GM19452 (cell line): ENCODE results near the gene SGMS1.
A peak's percentile ranks its signal among the peaks of the same experiment; 100 is the strongest.
"Not testable (repeated sequence)": the region's sequence is repeated elsewhere in the genome, so short reads cannot be mapped to it uniquely, and the experiment has no call there.

Experiments
- ATAC-seq: cut with Tn5 transposase; IDR thresholded peaks from one replicate; pipeline ENCODE4 v1.9.1; 2021; ENCODE audit not compliant: unreplicated experiment

Gene SGMS1

DNA sequence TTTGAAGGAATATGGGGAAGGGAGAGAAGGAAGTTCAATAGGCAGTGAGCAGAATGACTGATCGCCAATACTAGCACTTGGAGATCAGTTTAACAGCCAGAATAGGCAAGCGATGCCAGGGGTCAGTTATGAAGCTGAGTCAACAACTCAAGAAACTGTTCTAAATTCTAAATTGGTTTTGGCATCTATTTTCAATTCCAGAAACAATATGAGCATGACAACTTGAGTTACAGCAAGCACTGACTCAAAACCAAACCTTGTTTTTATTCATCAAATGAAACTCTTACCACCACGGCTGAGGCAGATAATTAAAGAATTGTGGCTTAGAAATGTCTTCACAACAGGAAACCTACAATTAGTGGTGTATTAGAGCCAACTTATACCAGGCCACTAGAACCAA, 192.0 kb downstream of the SGMS1 start:
- peak; percentile 83 for ATAC-seq

DNA sequence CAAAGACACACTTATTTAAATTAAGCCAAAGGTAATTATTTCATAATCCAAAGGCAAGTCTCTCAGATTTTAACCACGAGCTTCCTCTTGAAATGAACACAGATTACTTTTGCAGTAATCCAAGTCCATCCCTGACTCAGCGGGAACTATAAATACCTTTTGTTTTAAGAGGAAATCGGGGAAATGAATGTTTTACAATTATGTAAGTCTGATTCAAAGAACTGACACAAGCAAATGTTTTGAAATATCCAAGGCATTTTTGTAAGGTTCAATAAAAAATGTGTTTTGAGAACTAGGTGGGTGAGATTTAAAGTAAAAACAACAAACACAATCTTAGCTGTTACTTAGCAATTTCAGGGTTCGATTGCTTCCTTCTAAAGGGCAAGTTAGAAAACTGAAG, 192.6 kb downstream of the SGMS1 start:
- ATAC-seq: no peak

DNA sequence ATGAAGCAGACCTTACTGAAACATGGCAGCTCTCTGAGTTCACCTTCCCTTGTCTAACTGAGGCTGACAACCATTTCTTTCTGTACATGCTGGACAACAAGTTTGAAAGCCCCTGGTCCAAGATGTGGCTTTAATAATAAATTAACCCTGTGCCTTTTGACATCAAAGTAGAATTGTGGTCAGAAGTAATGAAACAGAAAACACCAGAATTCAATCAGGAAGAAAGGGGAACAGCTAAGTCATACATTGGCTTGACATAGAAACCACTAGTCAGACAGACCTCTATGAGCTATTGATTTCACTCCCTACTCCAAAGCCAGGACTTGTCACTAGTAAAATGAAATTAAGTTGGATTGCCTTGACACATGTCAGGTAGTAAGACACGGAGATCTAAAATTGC, 197.3 kb downstream of the SGMS1 start:
- ATAC-seq: peak; percentile 68

DNA sequence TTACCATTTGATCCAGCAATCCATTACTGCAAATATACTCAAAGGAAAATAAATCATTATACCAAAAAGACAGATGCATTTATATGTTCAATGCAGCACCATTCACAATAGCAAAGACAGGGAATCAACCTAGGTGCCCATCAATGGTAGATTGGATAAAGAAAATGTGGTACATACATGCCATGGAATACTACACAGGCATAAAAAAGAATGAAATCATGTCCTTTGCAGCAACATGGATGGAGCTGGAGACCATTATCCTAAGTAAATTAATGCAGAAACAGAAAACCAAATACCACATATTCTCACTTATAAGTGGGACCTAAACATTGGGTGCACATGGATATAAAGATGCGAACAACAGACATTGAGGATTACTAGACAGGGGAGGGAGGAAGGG, 198.5 kb downstream of the SGMS1 start:
- not testable (repeated sequence) for ATAC-seq

DNA sequence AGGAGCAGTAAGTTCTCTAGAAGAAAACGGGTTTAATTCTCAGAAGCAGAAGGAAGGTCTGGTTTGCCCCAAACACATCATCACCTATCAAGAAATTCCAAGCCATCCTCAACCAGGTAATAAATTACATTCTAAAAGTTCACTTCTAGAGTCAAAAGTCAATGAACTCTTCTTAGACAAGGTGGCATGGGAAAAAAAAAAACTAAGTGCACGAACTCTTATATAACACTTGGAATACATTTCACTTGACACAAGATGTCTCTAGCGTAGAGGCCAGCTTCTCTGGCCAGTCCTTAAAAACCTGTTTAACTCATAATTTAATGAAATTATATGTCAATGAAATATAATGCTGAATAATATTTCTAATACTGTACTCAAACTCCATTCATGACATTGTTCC, 200.3 kb downstream of the SGMS1 start:
- no peak for ATAC-seq

DNA sequence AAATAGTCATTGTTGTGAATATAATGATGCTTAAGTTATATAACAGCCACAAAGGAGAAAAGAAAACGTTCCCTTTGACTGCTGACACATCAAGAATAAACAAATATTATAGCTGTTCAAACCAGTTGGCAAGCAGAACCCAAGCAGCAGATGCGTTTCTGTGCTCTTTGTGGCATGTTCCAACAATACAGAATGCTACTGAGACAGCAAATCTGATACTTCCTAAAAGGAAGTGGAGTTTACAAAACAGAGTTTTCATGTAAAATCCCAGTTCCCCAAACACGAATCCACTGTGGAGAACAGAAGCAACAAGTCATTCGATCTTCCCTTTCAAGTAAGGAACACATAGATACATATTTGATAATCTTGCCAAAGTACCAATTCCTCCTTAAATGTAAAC, 201.5 kb downstream of the SGMS1 start:
- ATAC-seq: no peak

DNA sequence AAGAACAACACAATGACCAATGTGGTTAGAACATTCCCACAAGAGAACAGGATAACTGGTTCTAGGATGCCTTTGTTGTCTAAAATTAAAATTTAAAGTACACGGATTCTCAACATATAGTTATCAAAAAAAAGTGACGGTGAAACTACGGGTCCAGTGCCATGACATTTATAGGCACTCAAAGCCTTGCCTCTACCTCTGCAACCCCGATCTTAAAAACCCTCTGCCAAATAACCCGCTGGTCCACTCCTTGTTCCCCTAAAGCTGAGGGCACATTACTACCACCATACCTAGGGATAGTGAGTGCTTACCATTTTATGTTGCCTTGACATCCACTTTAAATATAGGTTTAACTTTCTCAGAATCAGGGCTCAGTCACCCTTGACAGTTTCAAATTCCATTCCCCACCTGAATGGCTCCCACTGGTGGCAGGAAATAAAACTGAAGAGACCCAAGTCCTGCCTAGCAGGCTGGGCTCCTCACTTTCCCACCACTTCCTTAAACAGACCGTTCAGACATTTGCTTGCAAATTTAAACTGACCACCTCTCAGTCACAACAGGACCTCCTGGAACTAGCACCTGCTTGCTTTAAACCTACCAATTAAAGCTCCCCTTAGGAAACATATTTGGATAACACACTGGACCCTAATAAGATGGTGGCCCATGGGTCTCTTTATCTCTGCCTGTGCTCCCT, 202.6 kb downstream of the SGMS1 start:
- peak; percentile 33 for ATAC-seq

DNA sequence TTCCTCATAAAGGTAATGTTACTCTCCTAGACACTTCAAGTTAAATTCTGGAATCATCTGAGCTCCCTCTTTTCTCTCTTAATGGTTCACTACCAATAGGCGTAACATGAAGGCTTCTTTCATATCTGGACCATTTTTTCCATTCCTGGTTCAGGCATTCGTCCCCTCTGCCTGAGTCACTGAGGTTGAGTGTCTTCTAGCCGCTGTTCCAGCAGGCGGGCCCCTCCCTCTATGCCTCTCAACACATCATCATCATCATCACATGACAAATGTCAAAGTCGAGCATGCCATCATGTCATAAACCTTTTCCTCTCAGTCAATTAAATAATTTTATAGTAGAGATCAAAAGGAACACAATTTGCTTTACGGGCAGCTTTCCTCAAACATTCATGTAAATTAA, 203.6 kb downstream of the SGMS1 start:
- ATAC-seq: no peak

DNA sequence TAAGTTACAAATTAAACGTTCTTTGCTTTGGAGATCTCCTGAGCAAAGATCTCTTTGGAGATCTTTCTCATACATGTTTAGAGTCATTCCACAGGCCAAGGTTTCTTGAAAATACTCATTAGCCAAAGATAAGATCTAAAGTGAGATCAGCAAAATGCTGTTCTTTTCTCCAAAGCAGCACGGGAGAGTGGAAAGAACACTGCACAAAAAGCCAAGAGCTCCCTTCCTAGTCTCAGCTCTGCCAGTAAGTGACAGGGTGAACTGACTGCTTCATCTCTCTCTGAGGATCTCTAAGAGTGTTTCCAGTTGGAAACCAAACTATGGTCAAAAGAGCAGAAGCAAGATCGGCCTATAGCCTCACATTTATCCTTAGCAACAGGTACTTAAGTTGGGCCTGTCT, 204.0 kb downstream of the SGMS1 start:
- no peak for ATAC-seq

DNA sequence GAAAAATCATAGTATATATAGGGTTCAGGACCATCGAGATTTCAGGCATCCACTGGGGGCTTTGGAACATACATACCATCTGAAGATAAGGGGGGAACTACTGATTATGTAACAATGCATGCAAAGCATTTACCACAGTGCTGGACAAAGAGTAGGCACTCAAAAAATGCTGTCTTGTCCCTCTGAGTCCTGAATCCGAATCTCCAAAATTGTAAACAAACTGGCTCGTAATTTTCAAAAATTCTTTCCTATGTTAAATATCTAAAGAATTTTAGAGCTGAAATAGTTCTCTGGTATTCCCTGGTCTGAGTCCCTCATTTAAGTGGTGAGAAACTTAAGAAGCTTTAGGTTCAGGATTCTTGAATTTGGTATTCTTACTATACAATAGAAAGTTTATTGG, 204.7 kb downstream of the SGMS1 start:
- ATAC-seq: no peak

DNA sequence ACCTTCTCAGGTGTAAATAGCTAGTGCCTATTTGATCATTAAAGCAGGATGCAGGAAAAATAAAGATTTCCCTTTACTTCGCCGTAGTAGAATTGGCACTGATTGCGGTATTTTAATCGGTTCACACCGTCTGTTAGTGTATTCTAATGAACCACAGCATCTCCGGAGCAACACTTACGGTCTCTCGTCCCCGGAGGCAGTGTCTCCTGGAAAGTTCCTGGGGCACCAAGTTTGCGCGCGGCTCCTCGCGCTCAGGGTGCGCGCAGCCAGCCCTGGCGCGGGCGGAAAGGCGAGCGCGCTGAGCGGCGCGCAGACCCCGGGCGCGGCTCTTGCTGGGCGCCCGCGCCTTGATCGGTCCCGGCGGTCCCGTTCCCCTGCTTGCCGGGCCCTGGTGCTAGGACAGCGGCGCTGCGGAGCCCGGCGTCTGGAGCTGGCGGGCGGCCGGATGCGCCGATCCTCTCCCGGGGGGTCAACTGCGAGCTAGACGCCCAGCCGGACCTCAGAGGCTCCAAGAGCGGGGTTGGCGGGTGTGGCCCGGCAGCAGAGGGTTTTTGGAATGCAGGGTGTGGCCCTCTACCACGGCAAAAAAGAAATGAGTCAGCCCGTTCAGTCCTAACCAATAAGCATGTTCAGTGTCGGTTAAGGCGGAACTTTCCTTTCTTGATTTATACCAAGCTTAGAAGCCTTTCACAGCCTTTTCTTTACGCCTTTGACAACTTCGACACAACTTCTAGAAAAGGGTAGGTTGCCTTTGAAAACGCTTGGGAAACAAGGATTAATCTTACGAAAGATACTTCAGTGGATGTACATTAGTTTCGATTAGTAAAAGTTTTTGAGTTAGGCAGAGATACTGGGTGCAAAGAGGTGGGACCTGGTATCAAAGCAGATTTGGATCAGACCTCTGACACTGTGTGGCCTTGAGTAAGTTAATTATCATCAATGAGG, 205.6 kb downstream of the SGMS1 start:
- ATAC-seq: peak; percentile 74

DNA sequence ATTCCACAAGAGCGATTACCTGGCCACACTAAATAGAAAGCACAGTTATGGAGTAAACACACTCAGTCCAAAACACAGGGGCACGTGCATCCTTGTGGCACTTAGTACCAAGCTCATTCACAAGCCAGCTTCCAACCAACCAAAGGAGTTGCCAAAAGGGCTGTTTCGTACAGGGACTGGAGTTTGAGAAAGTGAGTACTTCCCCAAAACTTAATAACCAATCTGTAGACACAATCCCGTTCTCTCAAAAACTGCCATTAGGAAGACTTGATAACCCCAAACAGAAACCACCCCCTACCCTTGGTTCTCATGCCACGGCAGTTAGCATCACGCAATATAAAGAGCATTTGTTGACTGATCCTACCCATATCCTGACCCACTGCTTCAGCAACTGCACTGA, 206.3 kb downstream of the SGMS1 start:
- peak; percentile 17 for ATAC-seq

DNA sequence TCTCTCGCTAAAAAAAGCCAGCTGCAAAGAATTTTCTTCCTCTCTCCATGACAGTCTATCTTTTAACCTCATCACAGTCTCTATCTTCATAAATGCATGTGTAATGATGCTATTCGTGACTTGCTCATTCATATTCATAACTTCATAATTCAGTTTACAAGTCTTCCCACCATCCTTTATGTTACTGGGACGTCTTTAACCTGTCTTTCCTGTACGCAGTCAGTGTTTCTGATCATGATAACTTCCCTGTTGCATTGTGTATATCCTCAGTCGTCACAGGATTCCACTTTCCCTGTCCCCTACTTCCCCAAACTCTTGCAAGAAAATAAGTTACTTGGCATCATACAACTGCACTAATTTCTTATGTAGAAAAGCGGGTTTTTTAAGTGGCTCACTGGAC, 206.9 kb downstream of the SGMS1 start:
- no peak for ATAC-seq

DNA sequence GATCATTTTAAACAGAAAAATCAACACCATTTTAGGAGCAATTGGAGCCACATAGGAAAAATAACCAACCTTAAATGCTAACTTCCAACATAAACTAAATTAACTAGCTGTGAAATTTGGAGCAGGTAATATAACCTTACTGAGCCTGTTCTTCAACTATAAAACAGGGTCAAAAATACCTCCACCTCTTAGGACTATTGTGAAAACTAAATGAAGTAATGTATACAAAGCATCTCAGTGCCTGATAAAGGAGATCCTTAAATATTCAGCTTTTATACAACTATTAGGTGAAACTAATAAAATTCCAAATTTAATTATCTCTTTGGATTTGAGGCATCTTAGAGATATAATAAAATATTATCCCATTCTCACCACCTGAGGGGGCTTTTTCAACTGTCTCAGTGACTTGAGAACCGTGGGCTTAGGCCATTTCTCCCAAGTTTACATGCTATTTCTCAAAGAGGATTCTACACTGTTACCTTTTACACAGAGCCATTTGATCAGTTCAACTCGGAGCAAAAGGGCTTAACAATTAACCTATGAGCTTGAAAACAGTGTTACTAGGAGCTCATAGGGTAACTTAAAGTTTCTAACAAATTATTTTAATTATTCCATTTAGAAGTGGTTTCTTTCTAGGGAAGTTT, 207.5 kb downstream of the SGMS1 start:
- ATAC-seq: no peak

DNA sequence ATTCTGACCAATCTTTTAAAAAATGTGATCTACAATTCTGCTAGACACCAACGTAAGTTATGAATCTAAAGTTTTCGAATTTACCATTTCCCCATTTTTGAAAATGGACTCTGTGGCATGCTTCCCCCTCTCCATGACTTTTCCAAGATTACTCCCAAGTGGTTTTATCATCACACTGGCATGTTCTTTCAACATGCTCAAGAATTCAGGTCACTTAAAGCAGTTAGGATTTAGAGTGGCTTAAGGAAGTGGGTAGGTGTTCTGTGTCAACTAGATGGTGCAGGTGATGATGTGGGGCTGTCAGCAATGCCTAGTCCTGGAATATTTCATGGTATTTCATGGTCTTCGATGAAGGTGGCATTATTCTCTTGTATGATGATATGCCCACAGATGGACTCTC, 208.5 kb downstream of the SGMS1 start:
- ATAC-seq: no peak

DNA sequence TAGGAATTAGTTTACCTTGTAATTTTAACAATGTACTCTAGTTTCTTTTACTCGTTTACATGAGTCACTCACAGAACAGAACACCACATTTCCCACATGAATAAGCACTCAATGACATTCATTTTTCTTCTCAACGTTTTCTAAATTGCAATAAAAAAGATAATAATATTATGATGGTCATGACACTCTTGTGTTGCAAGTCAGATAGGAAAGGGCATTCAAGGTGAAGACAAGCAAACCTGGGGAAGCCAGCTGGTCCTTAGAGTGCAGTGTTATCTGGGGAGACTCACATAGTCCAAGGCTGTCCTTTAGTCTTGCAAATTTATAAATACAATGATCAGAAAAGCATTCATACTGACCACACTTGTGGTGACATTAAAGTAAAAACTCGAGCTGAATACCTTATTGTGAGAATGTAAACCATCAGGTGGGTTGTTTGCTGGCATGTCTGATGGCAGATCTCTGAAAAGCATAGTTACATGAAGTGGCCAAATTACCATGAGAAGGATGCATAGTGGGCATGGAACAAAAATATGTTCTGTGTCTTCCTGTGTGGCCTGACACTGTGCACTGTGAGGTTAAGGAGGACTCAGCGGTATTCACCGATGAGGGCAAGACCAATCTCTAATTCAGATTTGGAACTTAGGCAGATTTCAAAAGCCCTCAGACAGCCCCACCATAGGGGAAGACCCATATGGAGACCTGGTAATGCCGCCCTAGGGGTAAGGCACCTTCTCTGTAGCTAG, 213.5 kb downstream of the SGMS1 start:
- no peak for ATAC-seq

DNA sequence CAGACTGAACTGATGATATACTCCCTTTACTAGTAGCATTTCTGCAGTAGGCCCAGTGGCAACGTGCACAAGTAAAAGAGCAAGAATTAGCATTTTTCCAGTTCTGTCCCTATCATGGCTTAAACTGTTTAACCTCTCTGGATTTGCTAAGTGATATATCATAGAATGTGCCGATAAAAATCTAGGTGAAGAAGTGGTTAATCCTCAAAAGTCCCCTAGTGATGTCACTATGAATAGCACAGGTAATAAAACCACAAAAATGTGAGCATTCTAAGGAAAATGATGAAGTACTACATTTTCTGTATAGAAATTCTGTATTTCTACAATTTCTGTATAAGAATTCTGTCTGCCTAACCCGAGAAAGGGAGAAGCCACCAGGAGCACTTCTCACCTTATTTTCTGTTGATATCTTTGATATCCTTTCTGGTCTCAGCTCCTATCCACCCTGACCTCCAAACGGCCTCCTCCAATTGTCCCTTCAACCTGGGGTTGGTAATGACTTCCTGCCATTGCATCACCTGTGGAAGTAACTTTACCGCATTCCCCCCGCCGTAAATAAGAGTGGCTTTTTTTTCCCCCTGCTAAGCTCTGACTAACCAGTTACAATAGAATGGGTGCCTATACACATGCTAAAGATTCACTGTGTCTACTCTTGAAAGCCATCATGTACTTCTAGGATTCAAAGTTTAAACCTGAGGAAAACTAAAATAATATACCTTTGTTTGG, 216.5 kb downstream of the SGMS1 start:
- ATAC-seq: no peak

DNA sequence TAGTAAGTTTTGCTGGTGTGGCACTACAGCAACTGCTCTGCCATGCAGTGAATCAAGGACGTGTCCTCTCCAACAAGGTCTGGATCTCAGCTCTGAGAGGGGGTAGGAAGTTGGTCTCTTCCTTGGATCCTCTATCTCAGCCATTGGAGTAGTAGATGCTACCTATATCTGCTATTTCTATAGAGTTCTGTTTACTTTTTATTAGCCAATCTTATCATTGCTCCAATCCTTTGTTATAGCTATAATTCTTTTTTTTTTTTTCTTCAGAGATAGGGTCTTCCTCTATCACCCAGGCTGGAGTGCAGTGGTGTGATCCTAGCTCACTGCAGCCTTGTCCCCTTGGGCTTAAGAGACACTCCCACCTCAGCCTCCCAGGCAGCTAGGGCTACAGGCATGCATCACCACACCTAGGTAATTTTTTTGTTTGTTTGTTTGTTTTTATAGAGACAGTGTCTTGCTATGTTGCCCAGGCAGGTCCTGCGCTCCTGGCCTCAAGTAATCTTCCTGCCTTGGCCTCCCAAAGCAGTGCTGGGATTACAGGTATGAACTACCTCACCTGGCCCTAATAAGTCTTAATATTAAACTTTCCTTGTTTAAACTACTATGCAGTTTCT, 217.2 kb downstream of the SGMS1 start:
- ATAC-seq: no peak

DNA sequence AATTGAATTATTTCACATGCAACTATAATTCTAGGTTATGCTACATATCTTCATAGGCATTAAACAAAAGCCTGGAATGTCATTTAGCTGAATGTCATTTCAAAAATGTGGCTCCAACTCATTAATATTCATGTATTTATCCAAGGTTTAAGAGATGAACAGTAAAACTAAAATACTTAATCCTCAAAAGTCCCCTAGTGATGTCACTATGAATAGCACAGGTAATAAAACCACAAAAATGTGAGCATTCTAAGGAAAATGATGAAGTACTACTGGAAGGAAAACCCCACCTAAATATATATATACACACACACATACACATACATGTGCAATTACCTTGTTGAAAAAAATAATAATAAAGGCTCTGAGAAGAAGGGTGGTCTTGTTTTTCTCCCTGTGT, 218.0 kb downstream of the SGMS1 start:
- ATAC-seq: no peak
